Common myeloid progenitor, CD34-positive (primary cell): ENCODE data around the gene TC2N.
"Not testable (repeated sequence)": the region's sequence is repeated elsewhere in the genome, so short reads cannot be mapped to it uniquely, and the experiment has no call there.

Source experiments
- CTCF ChIA-PET: fragments of 350-600 bp; sonication (Branson Sonifier 250); formaldehyde crosslinking; loops from one replicate; lab custom pipeline; 2021; ENCODE audit warnings: antibody characterized with exemption; lab: Charles Lee
- POLR2A ChIA-PET: fragments of 350-600 bp; sonication (Branson Sonifier 250); formaldehyde crosslinking; loops from one replicate; lab custom pipeline; 2021; ENCODE audit warnings: antibody characterized with exemption; lab: Charles Lee
- DNase-seq, 3 donors: peaks; one replicate each; pipeline versions ENCODE4 v3.0.0 to v3.0.0-alpha.2; 2013
- H3K27ac ChIP-seq, 2 experiments: 1 replicate in 1 of 2; 2 replicates in 1 of 2; pipeline ENCODE4 v1.7.0; 2013; ENCODE audit warnings: inconsistent platforms in 2 of 2, low read length in 2 of 2, mild to moderate bottlenecking in 2 of 2, low read depth in 1 of 2, moderate library complexity in 1 of 2; ENCODE audit not compliant: severe bottlenecking in 2 of 2, insufficient read depth in 1 of 2, poor library complexity in 1 of 2
- H3K27me3 ChIP-seq, 5 experiments: replicated peaks in 2 of 5; 1 replicate in 3 of 5; 2 replicates in 2 of 5; pipeline versions ENCODE4 v1.6.1 to v1.7.0; 2013; ENCODE audit warnings: low read length in 4 of 5, mild to moderate bottlenecking in 2 of 5, moderate library complexity in 2 of 5, inconsistent platforms in 1 of 5; ENCODE audit not compliant: insufficient read depth in 5 of 5, control insufficient read depth in 4 of 5
- H3K36me3 ChIP-seq, 4 experiments: 1 replicate in 2 of 4; 2 replicates in 2 of 4; pipeline versions ENCODE4 v1.6.1 to v1.7.0; 2013; ENCODE audit warnings: low read length in 3 of 4, control low read depth in 1 of 4, mild to moderate bottlenecking in 1 of 4; ENCODE audit not compliant: control insufficient read depth in 4 of 4, insufficient read depth in 4 of 4
- H3K4me1 ChIP-seq, 4 experiments: 1 replicate in 3 of 4; 2 replicates in 1 of 4; pipeline versions ENCODE4 v1.6.1 to v1.7.1; 2013; ENCODE audit warnings: low read length in 3 of 4, mild to moderate bottlenecking in 3 of 4, control low read depth in 1 of 4, inconsistent platforms in 1 of 4, moderate library complexity in 1 of 4; ENCODE audit not compliant: control insufficient read depth in 4 of 4, insufficient read depth in 4 of 4; ENCODE audit errors: control extremely low read depth in 1 of 4
- H3K4me3 ChIP-seq, 7 experiments: 1 replicate in 4 of 7; 2 replicates in 3 of 7; pipeline versions ENCODE4 v1.5.1 to v1.7.0; 2013; ENCODE audit warnings: mild to moderate bottlenecking in 7 of 7, low read length in 6 of 7, moderate library complexity in 6 of 7, inconsistent platforms in 2 of 7, low read depth in 2 of 7, control low read depth in 1 of 7; ENCODE audit not compliant: insufficient read depth in 4 of 7, control insufficient read depth in 1 of 7; ENCODE audit errors: extremely low read depth in 1 of 7
- H3K9me3 ChIP-seq, 5 experiments: 1 replicate in 4 of 5; 2 replicates in 1 of 5; pipeline versions ENCODE4 v1.6.1 to v1.7.1; 2013; ENCODE audit warnings: low read length in 4 of 5, mild to moderate bottlenecking in 2 of 5, inconsistent platforms in 1 of 5, low read depth in 1 of 5, moderate library complexity in 1 of 5; ENCODE audit not compliant: control insufficient read depth in 4 of 5, insufficient read depth in 2 of 5; ENCODE audit errors: control extremely low read depth in 1 of 5
- WGBS: methylation state at CpG from one replicate; pipeline ENCODE4 v1.1.5; 2013; ENCODE audit not compliant: insufficient coverage; 5-methylcytosine and 5-hydroxymethylcytosine counted together

The TC2N gene

DNA sequence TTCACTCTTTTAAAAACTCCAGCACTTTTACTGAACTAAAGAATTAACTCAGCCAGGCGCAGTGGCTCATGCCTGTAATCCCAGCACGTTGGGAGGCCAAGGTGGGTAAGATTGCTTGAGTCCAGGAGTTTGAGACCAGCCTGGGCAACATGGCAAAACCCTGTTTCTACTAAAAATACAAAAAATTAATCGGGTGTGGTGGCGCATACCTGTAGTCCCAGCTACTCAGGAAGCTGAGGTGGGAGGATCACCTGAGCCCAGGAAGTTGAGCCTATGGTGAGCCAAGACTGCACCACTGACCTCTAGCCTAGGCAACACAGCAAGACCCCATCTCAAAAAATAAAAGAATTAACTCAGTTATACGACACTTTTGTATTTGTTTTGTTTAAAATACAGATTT lies 30.4 kb upstream of the TC2N start:
- H3K36me3 ChIP-seq, H3K4me1 ChIP-seq, POLR2A ChIA-PET, H3K4me3 ChIP-seq, H3K27ac ChIP-seq, DNase-seq, H3K9me3 ChIP-seq, H3K27me3 ChIP-seq: not testable (repeated sequence)
- WGBS: 91% methylated on average over 4 of the region's 5 CpGs
- CTCF ChIA-PET: interaction anchor here (1.5 kb wide), 1 partner anchor 13 kb away, joined by 7 read pairs; no protein-coding TSS in a partner anchor

- Histone ChIP-seq H3K9me3 (no peaks in the 10 kb centered on the region), H3K36me3 (no peaks in the 10 kb centered on the region), H3K27ac (no peak overlapping the region), H3K4me3 (no peak overlapping the region), H3K4me1 (peaks cover 0 to 3% (median 0%) of the 10 kb centered on the region in 4 experiments), H3K27me3 (no peaks in the 10 kb centered on the region)
- ChIA-PET CTCF (interaction anchor here (1.5 kb wide), 1 partner anchor 14 kb away, joined by 7 read pairs; no protein-coding TSS in a partner anchor), POLR2A (no interaction called here)
- no peak for DNase-seq
- 95% methylated on average over 10 of the region's 10 CpGs for WGBS
Measured at GRCh38 chr14:91897106-91897701, 29.9 kb upstream of the TC2N start.

DNA sequence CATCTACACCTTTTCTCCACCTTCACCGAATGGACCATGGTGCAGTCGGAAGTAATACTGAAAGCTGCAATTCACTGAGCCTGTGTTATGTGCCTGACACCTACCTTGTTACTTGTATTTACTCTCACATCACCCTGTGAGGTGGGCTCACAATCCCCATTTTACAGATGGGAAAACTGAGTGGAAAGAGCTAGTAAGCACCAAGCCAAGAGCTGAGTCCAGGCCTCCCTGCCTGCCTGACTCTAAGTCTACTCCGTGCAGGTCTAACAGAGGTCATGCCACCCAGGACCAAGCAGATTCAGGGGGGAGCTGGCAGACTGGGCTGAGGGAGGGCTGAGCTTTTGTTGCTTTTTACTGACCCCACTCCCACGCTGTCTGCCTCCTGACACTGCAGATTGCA lies 29.1 kb upstream of the TC2N start:
- CTCF ChIA-PET: interaction anchor here (1.0 to 1.5 kb wide), 2 partner anchors 14 to 116 kb away, joined by 3 to 7 read pairs; no protein-coding TSS in a partner anchor
- DNase-seq: no peak
- Histone ChIP-seq H3K4me3 (no peak overlapping the region), H3K36me3 (no peaks in the 10 kb centered on the region), H3K9me3 (no peaks in the 10 kb centered on the region), H3K27ac (no peak overlapping the region), H3K27me3 (no peaks in the 10 kb centered on the region), H3K4me1 (peaks cover 0 to 3% (median 0%) of the 10 kb centered on the region in 4 experiments)
- WGBS: 97% methylated on average over 4 of the region's 4 CpGs
- POLR2A ChIA-PET: interaction anchor here (1.0 kb wide), 1 partner anchor 14 kb away, joined by 3 read pairs; no protein-coding TSS in a partner anchor

DNA sequence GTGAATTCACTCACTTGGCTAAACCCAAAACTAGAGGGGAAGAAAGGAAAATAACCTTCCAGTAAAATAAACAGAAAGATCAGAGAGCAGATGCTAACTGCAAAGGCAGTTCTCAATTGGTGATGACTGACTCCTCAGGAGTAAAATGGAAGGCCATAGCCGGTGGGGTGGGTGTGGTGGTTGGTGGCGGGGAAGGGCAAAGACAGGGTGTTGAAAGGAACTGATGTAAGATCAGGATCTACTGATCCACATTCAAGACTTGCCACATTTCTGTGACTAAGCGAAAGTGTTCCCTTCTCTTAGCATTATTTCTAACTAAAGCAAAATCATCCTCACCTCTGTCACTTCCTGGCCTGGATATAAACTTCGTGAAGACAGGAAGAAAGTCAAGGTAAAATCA lies 26.3 kb upstream of the TC2N start:
- Histone ChIP-seq H3K4me3 (no peak overlapping the region), H3K27me3 (no peaks in the 10 kb centered on the region), H3K9me3 (no peaks in the 10 kb centered on the region), H3K27ac (no peak overlapping the region), H3K4me1 (peaks cover 8 to 27% (median 20%) of the 10 kb centered on the region in 4 experiments), H3K36me3 (no peaks in the 10 kb centered on the region)
- ChIA-PET POLR2A (interaction anchor here (0.5 kb wide), 1 partner anchor 28 kb away, joined by 3 read pairs; no protein-coding TSS in a partner anchor), CTCF (no interaction called here)
- WGBS: 50% methylated on average over 2 of the region's 4 CpGs
- peak in 2 of 3 donors; percentile 9 to 13 for DNase-seq

DNA sequence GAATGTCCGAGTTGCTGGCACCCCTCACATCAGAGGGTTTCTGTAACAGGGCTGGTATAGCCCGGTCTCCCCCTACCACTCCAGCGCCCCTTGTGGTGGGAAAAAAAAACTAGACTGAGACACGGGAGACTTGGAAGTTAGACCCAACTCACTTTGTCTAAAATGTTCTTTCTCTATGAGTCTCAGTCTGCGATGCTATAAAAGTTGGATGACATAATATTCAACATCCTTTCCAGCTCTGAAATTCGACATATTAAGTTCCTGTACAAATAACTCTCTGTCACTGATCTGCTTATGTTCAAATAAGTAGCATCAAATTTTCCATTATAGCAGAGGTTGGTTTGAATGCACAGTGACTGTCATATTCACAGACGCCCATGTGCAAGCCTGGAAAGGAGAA lies 25.7 kb upstream of the TC2N start:
- Histone ChIP-seq H3K36me3 (no peaks in the 10 kb centered on the region), H3K27ac (no peak overlapping the region), H3K27me3 (no peaks in the 10 kb centered on the region), H3K4me3 (no peak overlapping the region), H3K9me3 (no peaks in the 10 kb centered on the region), H3K4me1 (peaks cover 8 to 27% (median 20%) of the 10 kb centered on the region in 4 experiments)
- peak in 2 of 3 donors; percentile 30 to 41 for DNase-seq
- WGBS: 89% methylated on average over 5 of the region's 7 CpGs
- CTCF ChIA-PET: interaction anchor here (1.0 to 2.2 kb wide), 3 partner anchors 9 to 104 kb away, joined by 3 to 8 read pairs (median 4); no protein-coding TSS in a partner anchor
- POLR2A ChIA-PET: interaction anchor here (0.5 kb wide), 1 partner anchor 29 kb away, joined by 3 read pairs; no protein-coding TSS in a partner anchor

GRCh38 chr14:91891721-91892220 lies 24.4 kb upstream of the TC2N start:
- Histone ChIP-seq H3K9me3 (no peaks in the 10 kb centered on the region), H3K27me3 (no peaks in the 10 kb centered on the region), H3K4me1 (peaks cover 8 to 27% (median 20%) of the 10 kb centered on the region in 4 experiments), H3K27ac (no peak overlapping the region), H3K4me3 (no peak overlapping the region), H3K36me3 (no peaks in the 10 kb centered on the region)
- ChIA-PET CTCF (interaction anchor here (0.7 to 2.2 kb wide), 7 partner anchors 10 to 105 kb away, joined by 3 to 8 read pairs (median 3); no protein-coding TSS in a partner anchor), POLR2A (interaction anchor here (0.5 to 0.7 kb wide), 2 partner anchors 25 to 30 kb away, joined by 3 read pairs; partner anchors contain the start of gene TC2N)
- WGBS: 93% methylated on average over 3 of the region's 3 CpGs
- DNase-seq: no peak

- Histone ChIP-seq H3K9me3 (no peaks in the 10 kb centered on the region), H3K4me3 (no peak overlapping the region), H3K27me3 (no peaks in the 10 kb centered on the region), H3K4me1 (peaks cover 8 to 27% (median 20%) of the 10 kb centered on the region in 4 experiments), H3K27ac (no peak overlapping the region), H3K36me3 (no peaks in the 10 kb centered on the region)
- POLR2A ChIA-PET: no interaction called here
- CTCF ChIA-PET: interaction anchor here (0.7 to 2.2 kb wide), 6 partner anchors 12 to 106 kb away, joined by 3 to 8 read pairs (median 4); no protein-coding TSS in a partner anchor
- no peak for DNase-seq
- 95% methylated on average over 4 of the region's 5 CpGs for WGBS
Measured at GRCh38 chr14:91891101-91891500, 23.8 kb upstream of the TC2N start.
